Mesendoderm (in vitro differentiated cells): ENCODE data around the gene DHX9. TPM values are rescaled to one million over a fixed set of nuclear protein-coding genes. Genes with fewer than 3 reads are reported as not detected.

Experiments
- DNase-seq: peaks from one replicate; pipeline ENCODE4 v3.0.0; 2013
- H2AK5ac ChIP-seq: 2 replicates; pipeline ENCODE4 v1.6.1; 2013; ENCODE audit warnings: low read length, inconsistent platforms
- H2BK120ac ChIP-seq: 2 replicates; pipeline ENCODE4 v1.6.1; 2013; ENCODE audit warnings: low read depth, mild to moderate bottlenecking, low read length, moderate library complexity, mixed read lengths
- H2BK15ac ChIP-seq: replicated peaks from 2 replicates; pipeline ENCODE4 v1.6.1; 2013; ENCODE audit warnings: low read depth, mild to moderate bottlenecking, moderate library complexity
- H2BK5ac ChIP-seq: 2 replicates; pipeline ENCODE4 v1.6.1; 2013; ENCODE audit warnings: low read length, inconsistent platforms
- H3K18ac ChIP-seq: 2 replicates; pipeline ENCODE4 v1.6.1; 2013; ENCODE audit warnings: mild to moderate bottlenecking, low read length, mixed read lengths
- H3K23ac ChIP-seq: one replicate; pipeline ENCODE4 v1.6.1; 2013; ENCODE audit warnings: low read length
- H3K27ac ChIP-seq: 2 replicates; pipeline ENCODE4 v1.5.1; 2013; ENCODE audit warnings: low read depth, mild to moderate bottlenecking, inconsistent platforms, low read length, moderate library complexity
- H3K27me3 ChIP-seq: 2 replicates; pipeline ENCODE4 v1.6.1; 2013; ENCODE audit warnings: low read length, control low read depth, mild to moderate bottlenecking, inconsistent platforms; ENCODE audit not compliant: insufficient read depth, poor library complexity
- H3K36me3 ChIP-seq: 2 replicates; pipeline ENCODE4 v1.6.1; 2013; ENCODE audit warnings: low read length, inconsistent platforms; ENCODE audit not compliant: control insufficient read depth, insufficient read depth
- H3K4ac ChIP-seq: one replicate; pipeline ENCODE4 v1.6.1; 2013; ENCODE audit warnings: low read depth, mild to moderate bottlenecking, low read length, moderate library complexity
- H3K4me1 ChIP-seq: 2 replicates; pipeline ENCODE4 v1.6.1; 2013; ENCODE audit warnings: low read depth, low read length, inconsistent platforms; ENCODE audit not compliant: control insufficient read depth
- H3K4me2 ChIP-seq: 2 replicates; pipeline ENCODE4 v1.6.1; 2013; ENCODE audit warnings: low read length
- H3K4me3 ChIP-seq: 2 replicates; pipeline ENCODE4 v1.5.1; 2013; ENCODE audit warnings: mild to moderate bottlenecking, low read length
- H3K56ac ChIP-seq: one replicate; pipeline ENCODE4 v1.6.1; 2013; ENCODE audit warnings: low read length
- H3K79me1 ChIP-seq: 2 replicates; pipeline ENCODE4 v1.6.1; 2013; ENCODE audit warnings: low read length, inconsistent platforms
- H3K79me2 ChIP-seq: 2 replicates; pipeline ENCODE4 v1.6.1; 2013; ENCODE audit warnings: mild to moderate bottlenecking, low read length; ENCODE audit not compliant: control insufficient read depth, insufficient read depth
- H3K9ac ChIP-seq: 2 replicates; pipeline ENCODE4 v1.6.1; 2013; ENCODE audit warnings: low read length, inconsistent platforms
- H4K5ac ChIP-seq: one replicate; pipeline ENCODE4 v1.6.1; 2013; ENCODE audit warnings: low read length
- H4K8ac ChIP-seq: one replicate; pipeline ENCODE4 v1.6.1; 2013; ENCODE audit warnings: low read depth, mild to moderate bottlenecking, control low read depth, low read length, moderate library complexity
- whole genome bisulfite sequencing: extraction: QIAGEN DNeasy Blood & Tissue Kit; methylation state at CpG from one replicate; pipeline ENCODE4 v1.1.7; 2013; ENCODE audit warnings: low lambda C conversion rate, missing lambda C conversion rate; ENCODE audit not compliant: insufficient coverage; ENCODE audit errors: extremely low coverage; 5-methylcytosine and 5-hydroxymethylcytosine counted together
- polyA plus RNA-seq, 2 experiments: library from polyadenylated mRNA; stranded (reverse); fragments of 200-250 nt; gene quantifications; one replicate each; pipeline ENCODE4 v1.2.3, GENCODE V29; 2013

Gene DHX9
- polyA plus RNA-seq (2013, experiment 1 of 2) = 160 TPM
- 165 TPM for polyA plus RNA-seq (2013, experiment 2 of 2)

GRCh38 chr1:182839209-182840066, at the start of gene DHX9:
Gene DHX9 (plus strand): TSS chr1:182839347. CDS start chr1:182842567, 3,220 bp downstream.
- Histone ChIP-seq H3K36me3 (peaks cover 2% of the 10 kb centered on the region), H2AK5ac (peak within 1 kb of the TSS; percentile 79), H2BK120ac (peak within 1 kb of the TSS; percentile 6), H2BK5ac (peak within 1 kb of the TSS; percentile 80), H3K27ac (peak within 1 kb of the TSS; percentile 96), H3K79me2 (peaks cover 47% of the 10 kb centered on the region), H3K79me1 (no peaks in the 10 kb centered on the region), H3K9ac (peak within 1 kb of the TSS; percentile 98), H3K4me1 (no peaks in the 10 kb centered on the region), H4K5ac (no peak within 1 kb of the TSS), H3K4me3 (peak within 1 kb of the TSS; percentile 98), H3K4ac (peak within 1 kb of the TSS; percentile 98), H4K8ac (peak within 1 kb of the TSS; percentile 60), H3K56ac (peak within 1 kb of the TSS; percentile 97), H2BK15ac (no peak within 1 kb of the TSS), H3K4me2 (peak within 1 kb of the TSS; percentile 94), H3K27me3 (no peaks in the 10 kb centered on the region), H3K18ac (peak within 1 kb of the TSS; percentile 88), H3K23ac (peak within 1 kb of the TSS; percentile 75)
- peak; percentile 94 for DNase-seq
- WGBS = no CpG with 5 or more reads among the region's 92 CpGs

DNA sequence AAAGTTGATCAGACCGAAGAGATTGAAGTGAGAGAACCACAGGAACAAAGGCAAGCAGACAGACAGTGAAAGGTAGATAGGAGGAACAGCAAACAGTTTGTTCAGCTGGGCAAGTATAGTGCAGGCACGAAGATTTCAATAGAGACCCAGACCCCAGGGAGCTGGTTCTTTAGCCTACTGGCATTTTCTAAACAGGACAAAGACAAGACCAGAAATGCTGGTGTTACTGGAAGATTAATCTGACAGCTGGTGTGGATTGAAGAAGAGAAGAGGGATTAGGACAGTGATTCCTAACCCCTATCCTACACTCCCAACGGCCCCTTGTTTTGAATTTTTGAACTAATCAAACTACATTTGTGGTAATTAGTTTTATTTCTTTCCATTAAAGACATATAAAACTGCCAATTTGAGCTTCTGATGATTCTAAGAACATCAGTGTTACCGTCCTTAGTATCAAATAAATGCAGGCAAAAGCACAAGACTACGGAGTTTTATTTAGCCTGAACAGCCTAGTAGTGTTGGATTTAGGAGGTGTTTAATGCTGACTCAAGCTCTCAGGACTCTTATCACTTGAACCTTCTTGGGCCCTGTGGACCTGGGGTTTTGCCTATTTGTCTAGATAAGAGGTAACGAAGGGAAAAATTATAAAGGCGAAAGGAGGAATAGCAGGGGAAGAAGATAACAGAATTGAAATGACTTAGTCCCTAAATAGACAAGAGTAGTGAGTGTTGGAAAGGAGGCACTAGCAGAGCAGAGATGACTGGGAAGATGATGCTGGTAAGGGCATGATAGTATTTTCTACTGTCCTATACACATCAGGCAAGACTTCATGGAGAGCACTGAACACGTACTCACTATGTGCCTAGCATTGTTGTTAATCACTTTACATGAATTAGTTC, 47.6 kb upstream of the DHX9 start:
- no peak for DNase-seq
- no peak overlapping the region for H2BK120ac ChIP-seq
- H3K18ac ChIP-seq = no peak overlapping the region
- H4K5ac ChIP-seq = no peak overlapping the region
- H4K8ac ChIP-seq = no peak overlapping the region
- H3K4me1 ChIP-seq = peaks cover 2% of the 10 kb centered on the region
- H3K4me2 ChIP-seq = no peak overlapping the region
- no peak overlapping the region for H2AK5ac ChIP-seq
- no peak overlapping the region for H3K56ac ChIP-seq
- H3K4me3 ChIP-seq = no peak overlapping the region
- no peak overlapping the region for H3K23ac ChIP-seq
- H3K4ac ChIP-seq = no peak overlapping the region
- no peak overlapping the region for H2BK5ac ChIP-seq
- no peaks in the 10 kb centered on the region for H3K79me1 ChIP-seq
- no peaks in the 10 kb centered on the region for H3K79me2 ChIP-seq
- H2BK15ac ChIP-seq = no peak overlapping the region
- WGBS = 100% methylated on average over 2 of the region's 8 CpGs
- H3K36me3 ChIP-seq = no peaks in the 10 kb centered on the region
- peaks cover 5% of the 10 kb centered on the region for H3K27me3 ChIP-seq
- H3K9ac ChIP-seq = no peak overlapping the region
- H3K27ac ChIP-seq = no peak overlapping the region

GRCh38 chr1:182794091-182794490, 45.1 kb upstream of the DHX9 start:
- H3K9ac ChIP-seq = no peak overlapping the region
- no peak overlapping the region for H2BK5ac ChIP-seq
- WGBS = no CpG with 5 or more reads among the region's 2 CpGs

GRCh38 chr1:182794676-182795201, 44.4 kb upstream of the DHX9 start:
- Histone ChIP-seq H3K9ac (no peak overlapping the region), H4K8ac (no peak overlapping the region), H3K18ac (no peak overlapping the region), H3K4me3 (no peak overlapping the region), H3K36me3 (no peaks in the 10 kb centered on the region), H4K5ac (no peak overlapping the region), H2AK5ac (no peak overlapping the region), H3K27me3 (no peaks in the 10 kb centered on the region), H3K4me1 (peaks cover 2% of the 10 kb centered on the region), H3K27ac (no peak overlapping the region), H3K4ac (no peak overlapping the region), H2BK120ac (no peak overlapping the region), H2BK5ac (no peak overlapping the region), H3K56ac (no peak overlapping the region), H2BK15ac (no peak overlapping the region), H3K79me1 (no peaks in the 10 kb centered on the region), H3K23ac (no peak overlapping the region), H3K4me2 (no peak overlapping the region), H3K79me2 (no peaks in the 10 kb centered on the region)
- WGBS = no CpG with 5 or more reads among the region's 3 CpGs
- no peak for DNase-seq

More at GRCh38 chr1:182794091-182794490, 45.1 kb upstream of the DHX9 start:
- H3K79me2 ChIP-seq = no peaks in the 10 kb centered on the region
- peaks cover 2% of the 10 kb centered on the region for H3K4me1 ChIP-seq
- no peak overlapping the region for H2BK15ac ChIP-seq
- no peak overlapping the region for H3K4me2 ChIP-seq
- no peaks in the 10 kb centered on the region for H3K36me3 ChIP-seq
- no peak overlapping the region for H2BK120ac ChIP-seq
- H3K27me3 ChIP-seq = no peaks in the 10 kb centered on the region
- no peak overlapping the region for H3K27ac ChIP-seq
- no peak overlapping the region for H3K4me3 ChIP-seq
- H4K8ac ChIP-seq = no peak overlapping the region
- H3K79me1 ChIP-seq = no peaks in the 10 kb centered on the region
- H4K5ac ChIP-seq = no peak overlapping the region
- no peak overlapping the region for H3K23ac ChIP-seq
- no peak overlapping the region for H2AK5ac ChIP-seq
- no peak for DNase-seq
- H3K18ac ChIP-seq = no peak overlapping the region
- H3K4ac ChIP-seq = no peak overlapping the region
- no peak overlapping the region for H3K56ac ChIP-seq

GRCh38 chr1:182795563-182796228, 43.5 kb upstream of the DHX9 start:
- no peak overlapping the region for H2AK5ac ChIP-seq
- H4K8ac ChIP-seq = no peak overlapping the region
- H3K79me2 ChIP-seq = no peaks in the 10 kb centered on the region
- peaks cover 2% of the 10 kb centered on the region for H3K4me1 ChIP-seq
- WGBS = no CpG with 5 or more reads among the region's 8 CpGs
- no peak overlapping the region for H2BK5ac ChIP-seq
- H3K27me3 ChIP-seq = no peaks in the 10 kb centered on the region
- H3K23ac ChIP-seq = no peak overlapping the region
- no peaks in the 10 kb centered on the region for H3K79me1 ChIP-seq
- H3K4ac ChIP-seq = no peak overlapping the region
- no peak overlapping the region for H2BK120ac ChIP-seq
- no peak for DNase-seq
- no peak overlapping the region for H3K9ac ChIP-seq
- H2BK15ac ChIP-seq = no peak overlapping the region
- H3K18ac ChIP-seq = no peak overlapping the region
- no peak overlapping the region for H4K5ac ChIP-seq
- H3K56ac ChIP-seq = no peak overlapping the region
- no peak overlapping the region for H3K4me3 ChIP-seq
- no peak overlapping the region for H3K27ac ChIP-seq
- no peak overlapping the region for H3K4me2 ChIP-seq
- no peaks in the 10 kb centered on the region for H3K36me3 ChIP-seq
